Stimulated activated CD8-positive, alpha-beta memory T cell treated with anti-CD3 and anti-CD28 coated beads, Interleukin-15, amount 100 ng/mL, for 24 hours (primary cell): ENCODE results near the gene TFPT.

Experiments used
- DNase-seq: peaks from one replicate; pipeline ENCODE4 v3.0.0-alpha.2; 2020; ENCODE audit warnings: low read depth

The TFPT gene

GRCh38 chr19:54115109-54116063 is at the start of gene TFPT, which contains the start of gene PRPF31:
Gene TFPT, minus strand, starts transcription at chr19:54115657. Its CDS starts 388 bp downstream, at chr19:54115269.
Gene PRPF31, plus strand, starts transcription at chr19:54115754. Its CDS starts 2,525 bp downstream, at chr19:54118279.
- DNase-seq: peak; percentile 92

GRCh38 chr19:54165222-54165621 is 49.8 kb upstream of the TFPT start:
- DNase-seq: no peak

GRCh38 chr19:54164369-54165068 is 49.1 kb upstream of the TFPT start:
- DNase-seq: peak; percentile 26

- no peak for DNase-seq
Observed at GRCh38 chr19:54162884-54163283, 47.4 kb upstream of the TFPT start.

GRCh38 chr19:54162241-54162805 is 46.9 kb upstream of the TFPT start:
- DNase-seq: peak; percentile 59

GRCh38 chr19:54160854-54161253 is 45.4 kb upstream of the TFPT start:
- no peak for DNase-seq

- no peak for DNase-seq
Observed at GRCh38 chr19:54160182-54160811, 44.8 kb upstream of the TFPT start.

GRCh38 chr19:54159352-54160181 is 44.1 kb upstream of the TFPT start, which contains the start of gene LENG1:
Gene LENG1, minus strand, starts transcription at chr19:54159721. Its CDS starts 26 bp downstream, at chr19:54159695.
- DNase-seq: peak; percentile 78

GRCh38 chr19:54158812-54159351 is 43.4 kb upstream of the TFPT start:
- no peak for DNase-seq

GRCh38 chr19:54156953-54157352 is 41.5 kb upstream of the TFPT start:
- no peak for DNase-seq

GRCh38 chr19:54156490-54156889 is 41.0 kb upstream of the TFPT start:
- no peak for DNase-seq

- DNase-seq: no peak
Observed at GRCh38 chr19:54155694-54156093, 40.2 kb upstream of the TFPT start.

- no peak for DNase-seq
Observed at GRCh38 chr19:54154603-54155345, 39.3 kb upstream of the TFPT start.

GRCh38 chr19:54153731-54154326 is 38.4 kb upstream of the TFPT start:
- DNase-seq: no peak

GRCh38 chr19:54152878-54153524 is 37.5 kb upstream of the TFPT start:
- DNase-seq: no peak

- no peak for DNase-seq
Observed at GRCh38 chr19:54152267-54152666, 36.8 kb upstream of the TFPT start.

GRCh38 chr19:54151362-54152035 is 36.0 kb upstream of the TFPT start:
- no peak for DNase-seq

- DNase-seq: no peak
Observed at GRCh38 chr19:54149021-54149812, 33.8 kb upstream of the TFPT start.
